ENCODE data around the gene C6orf15. TPM values are rescaled to one million over a fixed set of nuclear protein-coding genes. Genes with fewer than 3 reads are reported as not detected.

The C6orf15 gene
- total and polyA plus RNA-seq, 10 donors, result not detected

DNA sequence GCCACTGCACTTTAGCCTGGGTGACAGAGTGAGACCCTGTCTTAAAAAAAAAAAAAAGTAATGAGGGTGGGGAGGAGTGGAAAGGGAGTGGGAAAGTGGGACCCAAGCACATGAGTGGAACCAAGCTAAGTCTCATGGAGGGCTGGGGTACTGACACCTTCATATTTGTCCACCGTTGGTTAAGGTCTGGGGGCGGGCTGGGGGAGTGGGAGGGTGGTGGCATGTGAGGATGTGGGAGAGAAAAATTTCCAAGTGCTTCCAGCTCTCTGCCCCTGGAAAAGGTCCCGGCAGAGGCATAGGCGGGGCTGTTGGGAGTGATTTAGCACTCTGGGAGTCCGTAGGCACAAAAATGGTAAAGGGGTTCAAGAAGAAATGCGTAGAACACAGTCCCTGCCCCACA is 20.4 kb upstream of the C6orf15 start:
- intact Hi-C loops (cut with DNase I; ENCODE audit: low total_unique reads), result no loop called here
- Histone ChIP-seq H3K9me3 (no peaks in the 10 kb centered on the region), H3K27me3 (replicated peaks in 1 of 7) (peaks cover 0 to 5% (median 0%) of the 10 kb centered on the region in 7 donors), H3K4me1 (peaks cover 0 to 12% (median 7%) of the 10 kb centered on the region in 6 donors), H3K4me3 (no peak overlapping the region), H3K36me3 (no peaks in the 10 kb centered on the region), H3K27ac (no peak overlapping the region)
- TF ChIP-seq, protein P1, sequence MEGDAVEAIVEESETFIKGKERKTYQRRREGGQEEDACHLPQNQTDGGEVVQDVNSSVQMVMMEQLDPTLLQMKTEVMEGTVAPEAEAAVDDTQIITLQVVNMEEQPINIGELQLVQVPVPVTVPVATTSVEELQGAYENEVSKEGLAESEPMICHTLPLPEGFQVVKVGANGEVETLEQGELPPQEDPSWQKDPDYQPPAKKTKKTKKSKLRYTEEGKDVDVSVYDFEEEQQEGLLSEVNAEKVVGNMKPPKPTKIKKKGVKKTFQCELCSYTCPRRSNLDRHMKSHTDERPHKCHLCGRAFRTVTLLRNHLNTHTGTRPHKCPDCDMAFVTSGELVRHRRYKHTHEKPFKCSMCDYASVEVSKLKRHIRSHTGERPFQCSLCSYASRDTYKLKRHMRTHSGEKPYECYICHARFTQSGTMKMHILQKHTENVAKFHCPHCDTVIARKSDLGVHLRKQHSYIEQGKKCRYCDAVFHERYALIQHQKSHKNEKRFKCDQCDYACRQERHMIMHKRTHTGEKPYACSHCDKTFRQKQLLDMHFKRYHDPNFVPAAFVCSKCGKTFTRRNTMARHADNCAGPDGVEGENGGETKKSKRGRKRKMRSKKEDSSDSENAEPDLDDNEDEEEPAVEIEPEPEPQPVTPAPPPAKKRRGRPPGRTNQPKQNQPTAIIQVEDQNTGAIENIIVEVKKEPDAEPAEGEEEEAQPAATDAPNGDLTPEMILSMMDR (IDR thresholded peaks at IDR 0.05 in 8 of 11, conservative IDR thresholded peaks at IDR 0.05 in 3 of 11), result no peak
- no peak for TF ChIP-seq POLR2AphosphoS5 (IDR thresholded peaks at IDR 0.05)
- no peak for TF ChIP-seq POLR2A (IDR thresholded peaks at IDR 0.05)
- 64 to 83% (median 76%) methylated on average over 6 of the region's 6 CpGs for WGBS, 5 donors
- no peak for DNase-seq

DNA sequence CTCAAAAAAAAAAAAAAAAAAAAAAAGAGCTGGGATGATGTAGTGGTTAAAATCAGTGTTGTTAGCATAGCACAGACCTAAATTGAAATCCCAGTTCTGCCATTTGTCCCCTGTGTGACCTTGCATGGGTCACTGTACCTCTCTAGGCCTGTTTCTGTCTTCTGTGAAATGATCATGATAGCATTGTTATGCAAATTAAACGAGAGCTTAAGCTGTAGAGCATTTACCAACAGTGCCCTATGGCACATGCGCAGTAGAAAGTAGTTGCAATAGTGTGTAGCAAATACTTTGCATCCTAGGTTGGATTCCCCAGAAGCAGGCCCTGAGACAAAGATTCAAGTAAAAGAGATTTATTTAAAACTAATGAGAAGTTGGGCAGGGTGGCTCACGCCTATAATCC is 19.2 kb upstream of the C6orf15 start:
- peaks cover 0 to 5% (median 0%) of the 10 kb centered on the region in 7 donors for H3K27me3 ChIP-seq (replicated peaks in 1 of 7)
- no peaks in the 10 kb centered on the region for H3K36me3 ChIP-seq
- no peak overlapping the region for H3K4me3 ChIP-seq
- peaks cover 0 to 5% (median 0%) of the 10 kb centered on the region in 6 donors for H3K4me1 ChIP-seq
- H3K9me3 ChIP-seq, result no peaks in the 10 kb centered on the region
- DNase-seq, result no peak
- intact Hi-C loops (cut with DNase I; ENCODE audit: low total_unique reads), result no loop called here
- WGBS, 5 donors, result 77 to 97% (median 90%) methylated on average over 3 of the region's 3 CpGs
- no peak overlapping the region for H3K27ac ChIP-seq
- TF ChIP-seq, protein P1 (IDR thresholded peaks at IDR 0.05 in 8 of 11, conservative IDR thresholded peaks at IDR 0.05 in 3 of 11), result no peak
- TF ChIP-seq POLR2A (IDR thresholded peaks at IDR 0.05) (no peak), POLR2AphosphoS5 (IDR thresholded peaks at IDR 0.05) (no peak)

DNA sequence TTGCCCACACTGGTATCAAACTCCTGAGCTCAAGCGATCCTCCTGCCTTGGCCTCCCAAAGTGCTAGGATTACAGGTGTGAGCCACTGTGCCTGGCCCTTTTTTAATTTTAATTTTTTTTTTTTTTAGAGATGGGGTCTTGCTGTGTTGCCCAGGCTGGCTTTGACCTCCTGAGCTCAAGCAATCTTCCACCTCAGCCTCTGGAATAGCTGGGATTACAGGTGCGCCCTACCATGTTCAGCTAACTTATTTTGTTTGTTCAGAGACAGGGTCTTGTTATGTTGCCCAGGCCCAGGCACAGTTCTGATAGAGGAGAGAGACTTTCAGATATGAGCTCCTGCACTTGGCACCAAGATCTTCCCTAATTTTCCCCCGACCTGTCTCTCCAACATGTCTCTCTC is 18.4 kb upstream of the C6orf15 start:
- Histone ChIP-seq H3K4me3 (no peak overlapping the region), H3K4me1 (peaks cover 0 to 5% (median 0%) of the 10 kb centered on the region in 6 donors), H3K27ac (no peak overlapping the region), H3K27me3 (replicated peaks in 1 of 7) (peaks cover 0 to 5% (median 0%) of the 10 kb centered on the region in 7 donors), H3K9me3 (no peaks in the 10 kb centered on the region), H3K36me3 (no peaks in the 10 kb centered on the region)
- TF ChIP-seq POLR2A (IDR thresholded peaks at IDR 0.05) (no peak), POLR2AphosphoS5 (IDR thresholded peaks at IDR 0.05) (no peak)
- TF ChIP-seq, protein P1 (IDR thresholded peaks at IDR 0.05 in 8 of 11, conservative IDR thresholded peaks at IDR 0.05 in 3 of 11), result no peak
- intact Hi-C loops (cut with DNase I; ENCODE audit: low total_unique reads), result no loop called here
- no peak for DNase-seq
- WGBS, 5 donors, result 84 to 96% (median 93%) methylated on average over 3 of the region's 3 CpGs

DNA sequence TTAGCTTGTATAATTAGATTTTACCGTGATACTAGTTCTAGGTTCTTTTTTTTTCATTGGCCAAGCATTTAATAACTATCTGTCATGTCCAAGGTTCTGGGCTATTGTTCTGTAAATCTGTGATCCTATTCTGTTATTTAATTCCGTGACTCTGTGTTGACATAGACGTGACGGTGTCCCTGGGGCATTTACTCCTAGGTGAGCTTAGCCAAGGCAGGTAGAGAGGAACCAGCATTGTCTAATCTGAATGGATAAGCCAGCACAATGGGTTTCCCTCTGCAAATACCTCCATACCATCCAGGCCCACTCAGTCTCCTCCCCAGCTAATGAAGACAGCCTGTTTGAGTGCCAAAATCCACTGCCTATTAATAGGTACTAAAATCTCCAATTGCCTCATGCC is 16.8 kb upstream of the C6orf15 start:
- no peak for TF ChIP-seq POLR2AphosphoS5 (IDR thresholded peaks at IDR 0.05)
- TF ChIP-seq, protein P1 (IDR thresholded peaks at IDR 0.05 in 8 of 11, conservative IDR thresholded peaks at IDR 0.05 in 3 of 11), result no peak
- TF ChIP-seq POLR2A (IDR thresholded peaks at IDR 0.05), result no peak
- no peak for DNase-seq
- no peaks in the 10 kb centered on the region for H3K9me3 ChIP-seq
- H3K4me1 ChIP-seq, result peaks cover 0 to 5% (median 0%) of the 10 kb centered on the region in 6 donors
- intact Hi-C loops (cut with DNase I; ENCODE audit: low total_unique reads), result no loop called here
- H3K36me3 ChIP-seq, result no peaks in the 10 kb centered on the region
- 58 to 88% (median 78%) methylated on average over 4 of the region's 4 CpGs for WGBS, 5 donors
- no peak overlapping the region for H3K4me3 ChIP-seq
- peaks cover 0 to 5% (median 0%) of the 10 kb centered on the region in 7 donors for H3K27me3 ChIP-seq (replicated peaks in 1 of 7)
- no peak overlapping the region for H3K27ac ChIP-seq

Measured in spleen (tissue), 11 donors.